ENCODE results near the gene POGZ.

POGZ gene

DNA sequence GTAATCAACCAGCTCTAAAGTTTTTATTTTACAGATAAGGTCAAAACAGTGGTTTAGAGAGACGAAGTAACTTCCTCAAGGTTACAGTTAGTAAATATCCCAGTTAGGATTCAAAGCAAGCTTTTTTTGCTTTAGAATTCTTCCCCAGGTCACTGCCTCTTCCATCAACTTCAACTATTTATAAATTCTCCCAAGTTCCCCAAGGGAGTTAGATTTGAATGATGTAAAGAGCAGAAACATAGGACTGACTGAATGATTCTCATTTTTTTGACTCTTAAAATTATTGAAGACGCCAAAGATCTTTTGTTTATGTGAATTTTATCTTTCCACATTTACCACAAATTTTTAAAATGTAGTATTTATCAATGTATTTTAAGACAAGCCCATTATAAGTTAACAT lies 4.1 kb downstream of the POGZ start:
- H4K20me1 ChIP-seq (ENCODE audit: insufficient read depth, low read length, poor library complexity, severe bottlenecking) = peaks cover 67% of the 10 kb centered on the region
- H3K9ac ChIP-seq (ENCODE audit: low read depth, low read length, poor library complexity, severe bottlenecking) = peak overlapping the region; percentile 26

DNA sequence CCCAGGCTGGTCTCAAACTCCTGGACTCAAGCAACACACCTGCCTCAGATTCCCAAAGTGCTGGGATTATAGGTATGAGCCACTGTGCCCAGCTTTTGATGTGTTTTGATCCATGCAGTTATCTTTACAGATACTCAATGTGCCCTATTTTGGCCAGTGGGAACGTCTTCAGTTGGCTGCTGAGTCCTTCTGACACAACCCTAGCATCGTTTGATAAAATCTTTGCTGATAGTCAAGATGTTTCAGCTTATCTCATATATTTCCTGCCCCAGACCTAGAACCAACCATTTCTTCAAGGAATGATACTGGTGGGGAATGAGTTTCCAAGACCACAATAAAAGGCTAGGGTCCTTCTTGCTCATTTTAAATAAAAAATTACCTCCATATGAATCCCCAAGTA lies 11.6 kb downstream of the POGZ start:
- H3K4me3 ChIP-seq (ENCODE audit: low read length, poor library complexity, severe bottlenecking) = no peak overlapping the region
- H3K36me3 ChIP-seq (ENCODE audit: insufficient read depth, low read length) = no peaks in the 10 kb centered on the region; the same call in 1 of the 2 replicates
- H3K9me2 ChIP-seq (replicated peaks; ENCODE audit: low read depth, low read length) = no peaks in the 10 kb centered on the region
- no peaks in the 10 kb centered on the region for H3K27me3 ChIP-seq (ENCODE audit: insufficient read depth, low read length, poor library complexity, severe bottlenecking)
- H4K20me1 ChIP-seq (ENCODE audit: insufficient read depth, low read length, poor library complexity, severe bottlenecking) = peaks cover 84% of the 10 kb centered on the region
- H3K9me3 ChIP-seq (ENCODE audit: insufficient read depth, low read depth, low read length) = no peaks in the 10 kb centered on the region
- H3F3A ChIP-seq (ENCODE audit: low read depth) = 0 out of 2 replicates have a peak, but pooled peaks cover 9% of the 10 kb centered on the region
- TF ChIP-seq EZH2phosphoT487 (IDR thresholded peaks at IDR 0.05; ENCODE audit: borderline replicate concordance) = no peak
- TF ChIP-seq, protein P1, sequence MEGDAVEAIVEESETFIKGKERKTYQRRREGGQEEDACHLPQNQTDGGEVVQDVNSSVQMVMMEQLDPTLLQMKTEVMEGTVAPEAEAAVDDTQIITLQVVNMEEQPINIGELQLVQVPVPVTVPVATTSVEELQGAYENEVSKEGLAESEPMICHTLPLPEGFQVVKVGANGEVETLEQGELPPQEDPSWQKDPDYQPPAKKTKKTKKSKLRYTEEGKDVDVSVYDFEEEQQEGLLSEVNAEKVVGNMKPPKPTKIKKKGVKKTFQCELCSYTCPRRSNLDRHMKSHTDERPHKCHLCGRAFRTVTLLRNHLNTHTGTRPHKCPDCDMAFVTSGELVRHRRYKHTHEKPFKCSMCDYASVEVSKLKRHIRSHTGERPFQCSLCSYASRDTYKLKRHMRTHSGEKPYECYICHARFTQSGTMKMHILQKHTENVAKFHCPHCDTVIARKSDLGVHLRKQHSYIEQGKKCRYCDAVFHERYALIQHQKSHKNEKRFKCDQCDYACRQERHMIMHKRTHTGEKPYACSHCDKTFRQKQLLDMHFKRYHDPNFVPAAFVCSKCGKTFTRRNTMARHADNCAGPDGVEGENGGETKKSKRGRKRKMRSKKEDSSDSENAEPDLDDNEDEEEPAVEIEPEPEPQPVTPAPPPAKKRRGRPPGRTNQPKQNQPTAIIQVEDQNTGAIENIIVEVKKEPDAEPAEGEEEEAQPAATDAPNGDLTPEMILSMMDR (conservative IDR thresholded peaks at IDR 0.05; ENCODE audit: low read length) = no peak
- H2AFZ ChIP-seq (ENCODE audit: low read length) = no peak overlapping the region
- no peak overlapping the region for H3K9ac ChIP-seq (ENCODE audit: low read depth, low read length, poor library complexity, severe bottlenecking)
- H3K79me2 ChIP-seq (ENCODE audit: insufficient read depth, low read length) = peaks cover 100% of the 10 kb centered on the region
- H3K4me2 ChIP-seq (ENCODE audit: low read depth, low read length, poor library complexity, severe bottlenecking) = no peak overlapping the region
- peaks cover 13% of the 10 kb centered on the region for H3K4me1 ChIP-seq (ENCODE audit: insufficient read depth, low read length, poor library complexity, severe bottlenecking)

More for the DNA sequence above, 4.1 kb downstream of the POGZ start:
- H3F3A ChIP-seq (ENCODE audit: low read depth) = no peaks in the 10 kb centered on the region; the same call in 1 of the 2 replicates
- H3K9me2 ChIP-seq (replicated peaks; ENCODE audit: low read depth, low read length) = no peaks in the 10 kb centered on the region
- no peaks in the 10 kb centered on the region for H3K9me3 ChIP-seq (ENCODE audit: insufficient read depth, low read depth, low read length)
- no peaks in the 10 kb centered on the region for H3K36me3 ChIP-seq (ENCODE audit: insufficient read depth, low read length)
- H3K4me2 ChIP-seq (ENCODE audit: low read depth, low read length, poor library complexity, severe bottlenecking) = peak overlapping the region; percentile 84
- H3K79me2 ChIP-seq (ENCODE audit: insufficient read depth, low read length) = peaks cover 82% of the 10 kb centered on the region
- H3K4me3 ChIP-seq (ENCODE audit: low read length, poor library complexity, severe bottlenecking) = peak overlapping the region; percentile 26
- H2AFZ ChIP-seq (ENCODE audit: low read length) = no peak overlapping the region
- no peaks in the 10 kb centered on the region for H3K27me3 ChIP-seq (ENCODE audit: insufficient read depth, low read length, poor library complexity, severe bottlenecking)
- peaks cover 40% of the 10 kb centered on the region for H3K4me1 ChIP-seq (ENCODE audit: insufficient read depth, low read length, poor library complexity, severe bottlenecking)
- TF ChIP-seq EZH2phosphoT487 (IDR thresholded peaks at IDR 0.05; ENCODE audit: borderline replicate concordance) = no peak
- TF ChIP-seq, protein P1 (conservative IDR thresholded peaks at IDR 0.05; ENCODE audit: low read length) = no peak

DNA sequence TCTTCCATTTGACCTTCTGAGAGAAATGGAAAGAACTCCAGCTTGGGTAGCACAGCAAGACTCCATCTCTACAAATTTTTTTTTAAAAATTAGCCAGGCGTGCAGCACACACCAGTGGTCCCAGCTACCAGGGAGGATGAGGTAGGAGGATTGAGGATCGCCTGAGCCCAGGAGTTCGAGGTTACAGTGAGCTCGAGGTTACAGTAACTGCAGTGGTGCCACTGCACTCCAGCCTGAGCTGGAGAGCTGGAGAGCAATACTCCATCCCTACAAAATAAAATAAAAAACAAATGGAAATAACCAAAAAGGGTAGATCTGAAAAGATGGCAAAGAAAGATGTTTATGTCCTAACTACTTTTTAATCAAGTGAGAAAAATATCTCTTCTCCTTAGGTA lies 14.5 kb downstream of the POGZ start:
- Histone ChIP-seq H3K9me3 (ENCODE audit: insufficient read depth, low read depth, low read length) (no peaks in the 10 kb centered on the region), H3K4me1 (ENCODE audit: insufficient read depth, low read length, poor library complexity, severe bottlenecking) (peaks cover 13% of the 10 kb centered on the region), H4K20me1 (ENCODE audit: insufficient read depth, low read length, poor library complexity, severe bottlenecking) (peaks cover 93% of the 10 kb centered on the region), H3K9me2 (replicated peaks; ENCODE audit: low read depth, low read length) (no peaks in the 10 kb centered on the region), H3K79me2 (ENCODE audit: insufficient read depth, low read length) (peaks cover 100% of the 10 kb centered on the region), H3K27me3 (ENCODE audit: insufficient read depth, low read length, poor library complexity, severe bottlenecking) (no peaks in the 10 kb centered on the region), H3K4me3 (ENCODE audit: low read length, poor library complexity, severe bottlenecking) (no peak overlapping the region), H2AFZ (ENCODE audit: low read length) (no peak overlapping the region), H3F3A (ENCODE audit: low read depth) (0 out of 2 replicates have a peak, but pooled peaks cover 9% of the 10 kb centered on the region), H3K4me2 (ENCODE audit: low read depth, low read length, poor library complexity, severe bottlenecking) (peak overlapping the region; percentile 18), H3K9ac (ENCODE audit: low read depth, low read length, poor library complexity, severe bottlenecking) (no peak overlapping the region), H3K36me3 (ENCODE audit: insufficient read depth, low read length) (peaks cover 18% of the 10 kb centered on the region)
- TF ChIP-seq, protein P1 (conservative IDR thresholded peaks at IDR 0.05; ENCODE audit: low read length) = no peak
- no peak for TF ChIP-seq EZH2phosphoT487 (IDR thresholded peaks at IDR 0.05; ENCODE audit: borderline replicate concordance)
